ENCODE results near the gene NPIPA7. TPM values are rescaled to one million over a fixed set of nuclear protein-coding genes. Genes with fewer than 3 reads are reported as not detected.
"Not testable (repeated sequence)": the region's sequence is repeated elsewhere in the genome, so short reads cannot be mapped to it uniquely, and the experiment has no call there.

The NPIPA7 gene
- total RNA-seq (3.9 TPM), polyA plus RNA-seq (not detected)

- H3K4me3 Mint-ChIP-seq; H3K9me3 ChIP-seq (ENCODE audit: control insufficient read depth in 2 of 2, low read length in 2 of 2); H3K4me3 ChIP-seq (ENCODE audit: low read depth, low read length); H3K36me3 ChIP-seq (ENCODE audit: control insufficient read depth, insufficient read depth, low read length); H3K27me3 ChIP-seq (ENCODE audit: control insufficient read depth, insufficient read depth, low read length); H3K9me3 Mint-ChIP-seq; H3K36me3 Mint-ChIP-seq; H3K4me1 Mint-ChIP-seq; H3K27ac ChIP-seq (ENCODE audit: insufficient read depth, low read length, poor library complexity, severe bottlenecking); H3K27ac Mint-ChIP-seq; ATAC-seq (ENCODE audit: low read depth in 2 of 2); H3K4me1 ChIP-seq (ENCODE audit: control insufficient read depth, insufficient read depth, low read length, poor library complexity, severe bottlenecking); H3K27me3 Mint-ChIP-seq; DNase-seq: not testable (repeated sequence)
Observed at GRCh38 chr16:16378840-16379239, at the start of gene NPIPA7. TSS of gene NPIPA7 (plus strand) at chr16:16379140. CDS start at chr16:16379245, 105 bp downstream.

- not testable (repeated sequence) for H3K4me1 Mint-ChIP-seq; H3K4me1 ChIP-seq (ENCODE audit: control insufficient read depth, insufficient read depth, low read length, poor library complexity, severe bottlenecking); H3K4me3 ChIP-seq (ENCODE audit: low read depth, low read length); ATAC-seq (ENCODE audit: low read depth in 2 of 2); H3K27me3 Mint-ChIP-seq; H3K4me3 Mint-ChIP-seq; H3K36me3 Mint-ChIP-seq; H3K27me3 ChIP-seq (ENCODE audit: control insufficient read depth, insufficient read depth, low read length); DNase-seq; H3K9me3 Mint-ChIP-seq; H3K9me3 ChIP-seq (ENCODE audit: control insufficient read depth in 2 of 2, low read length in 2 of 2); H3K27ac ChIP-seq (ENCODE audit: insufficient read depth, low read length, poor library complexity, severe bottlenecking); H3K27ac Mint-ChIP-seq; H3K36me3 ChIP-seq (ENCODE audit: control insufficient read depth, insufficient read depth, low read length)
Observed at GRCh38 chr16:16331466-16331865, 47.5 kb upstream of the NPIPA7 start.

DNA sequence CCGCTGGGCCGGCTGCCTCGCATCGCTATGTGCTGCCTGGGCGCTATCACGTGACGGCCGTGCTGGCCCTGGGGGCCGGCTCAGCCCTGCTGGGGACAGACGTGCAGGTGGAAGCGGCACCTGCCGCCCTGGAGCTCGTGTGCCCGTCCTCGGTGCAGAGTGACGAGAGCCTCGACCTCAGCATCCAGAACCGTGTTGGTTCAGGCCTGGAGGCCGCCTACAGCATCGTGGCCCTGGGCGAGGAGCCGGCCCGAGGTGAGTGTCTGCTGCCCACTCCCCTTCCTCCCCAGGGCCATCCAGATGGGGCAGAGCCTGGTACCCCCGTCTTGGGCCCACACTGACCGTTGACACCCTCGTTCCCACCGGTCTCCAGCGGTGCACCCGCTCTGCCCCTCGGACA lies 21.4 kb upstream of the NPIPA7 start:
- not testable (repeated sequence) for DNase-seq; H3K27me3 Mint-ChIP-seq; H3K4me3 ChIP-seq (ENCODE audit: low read depth, low read length); H3K9me3 Mint-ChIP-seq; H3K4me1 Mint-ChIP-seq; H3K4me1 ChIP-seq (ENCODE audit: control insufficient read depth, insufficient read depth, low read length, poor library complexity, severe bottlenecking); H3K4me3 Mint-ChIP-seq; H3K36me3 ChIP-seq (ENCODE audit: control insufficient read depth, insufficient read depth, low read length); H3K27me3 ChIP-seq (ENCODE audit: control insufficient read depth, insufficient read depth, low read length); H3K9me3 ChIP-seq (ENCODE audit: control insufficient read depth in 2 of 2, low read length in 2 of 2); ATAC-seq (ENCODE audit: low read depth in 2 of 2); H3K27ac Mint-ChIP-seq; H3K36me3 Mint-ChIP-seq; H3K27ac ChIP-seq (ENCODE audit: insufficient read depth, low read length, poor library complexity, severe bottlenecking)

DNA sequence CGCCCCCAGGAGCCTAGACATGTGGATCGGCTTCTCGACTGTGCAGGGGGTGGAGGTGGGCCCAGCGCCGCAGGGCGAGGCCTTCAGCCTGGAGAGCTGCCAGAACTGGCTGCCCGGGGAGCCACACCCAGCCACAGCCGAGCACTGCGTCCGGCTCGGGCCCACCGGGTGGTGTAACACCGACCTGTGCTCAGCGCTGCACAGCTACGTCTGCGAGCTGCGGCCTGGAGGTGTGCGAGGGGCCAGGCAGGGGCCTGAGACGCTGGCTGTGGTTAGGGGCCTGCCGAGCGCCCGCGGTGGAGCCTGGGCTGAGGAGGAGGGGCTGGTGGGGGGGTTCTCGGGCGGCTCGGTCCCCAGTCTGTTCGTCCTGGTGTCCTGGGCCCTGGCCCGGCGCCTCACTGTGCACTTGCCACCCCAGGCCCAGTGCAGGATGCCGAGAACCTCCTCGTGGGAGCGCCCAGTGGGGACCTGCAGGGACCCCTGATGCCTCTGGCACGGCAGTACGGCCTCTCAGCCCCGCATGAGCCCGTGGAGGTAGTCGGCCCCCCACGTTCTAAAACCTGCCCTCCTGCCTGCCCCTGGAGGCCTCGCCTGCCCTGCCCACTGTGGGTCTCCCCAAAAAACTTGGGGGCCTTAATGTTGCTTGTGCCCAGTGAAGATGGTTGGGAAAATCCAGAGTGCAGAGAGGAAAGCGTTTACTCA lies 20.2 kb upstream of the NPIPA7 start:
- DNase-seq; H3K4me1 Mint-ChIP-seq; H3K4me3 Mint-ChIP-seq; H3K27ac ChIP-seq (ENCODE audit: insufficient read depth, low read length, poor library complexity, severe bottlenecking); H3K36me3 ChIP-seq (ENCODE audit: control insufficient read depth, insufficient read depth, low read length); ATAC-seq (ENCODE audit: low read depth in 2 of 2); H3K9me3 Mint-ChIP-seq; H3K36me3 Mint-ChIP-seq; H3K27me3 Mint-ChIP-seq; H3K9me3 ChIP-seq (ENCODE audit: control insufficient read depth in 2 of 2, low read length in 2 of 2); H3K27ac Mint-ChIP-seq; H3K4me3 ChIP-seq (ENCODE audit: low read depth, low read length); H3K4me1 ChIP-seq (ENCODE audit: control insufficient read depth, insufficient read depth, low read length, poor library complexity, severe bottlenecking); H3K27me3 ChIP-seq (ENCODE audit: control insufficient read depth, insufficient read depth, low read length): not testable (repeated sequence)

GRCh38 chr16:16363595-16363994 lies 15.3 kb upstream of the NPIPA7 start:
- H3K4me1 Mint-ChIP-seq; DNase-seq; ATAC-seq (ENCODE audit: low read depth in 2 of 2); H3K4me1 ChIP-seq (ENCODE audit: control insufficient read depth, insufficient read depth, low read length, poor library complexity, severe bottlenecking); H3K4me3 Mint-ChIP-seq; H3K9me3 Mint-ChIP-seq; H3K27ac Mint-ChIP-seq; H3K27ac ChIP-seq (ENCODE audit: insufficient read depth, low read length, poor library complexity, severe bottlenecking); H3K9me3 ChIP-seq (ENCODE audit: control insufficient read depth in 2 of 2, low read length in 2 of 2); H3K4me3 ChIP-seq (ENCODE audit: low read depth, low read length); H3K36me3 ChIP-seq (ENCODE audit: control insufficient read depth, insufficient read depth, low read length); H3K27me3 Mint-ChIP-seq; H3K27me3 ChIP-seq (ENCODE audit: control insufficient read depth, insufficient read depth, low read length); H3K36me3 Mint-ChIP-seq: not testable (repeated sequence)

- not testable (repeated sequence) for H3K36me3 Mint-ChIP-seq; H3K9me3 Mint-ChIP-seq; H3K27me3 Mint-ChIP-seq; DNase-seq; H3K4me1 ChIP-seq (ENCODE audit: control insufficient read depth, insufficient read depth, low read length, poor library complexity, severe bottlenecking); H3K27me3 ChIP-seq (ENCODE audit: control insufficient read depth, insufficient read depth, low read length); ATAC-seq (ENCODE audit: low read depth in 2 of 2); H3K4me3 Mint-ChIP-seq; H3K9me3 ChIP-seq (ENCODE audit: control insufficient read depth in 2 of 2, low read length in 2 of 2); H3K4me3 ChIP-seq (ENCODE audit: low read depth, low read length); H3K36me3 ChIP-seq (ENCODE audit: control insufficient read depth, insufficient read depth, low read length); H3K27ac ChIP-seq (ENCODE audit: insufficient read depth, low read length, poor library complexity, severe bottlenecking); H3K4me1 Mint-ChIP-seq; H3K27ac Mint-ChIP-seq
Observed at GRCh38 chr16:16364100-16364499, 14.8 kb upstream of the NPIPA7 start.

GRCh38 chr16:16364701-16365100 lies 14.2 kb upstream of the NPIPA7 start:
- H3K4me1 Mint-ChIP-seq; H3K4me1 ChIP-seq (ENCODE audit: control insufficient read depth, insufficient read depth, low read length, poor library complexity, severe bottlenecking); H3K36me3 Mint-ChIP-seq; ATAC-seq (ENCODE audit: low read depth in 2 of 2); H3K27ac ChIP-seq (ENCODE audit: insufficient read depth, low read length, poor library complexity, severe bottlenecking); H3K9me3 ChIP-seq (ENCODE audit: control insufficient read depth in 2 of 2, low read length in 2 of 2); H3K27me3 ChIP-seq (ENCODE audit: control insufficient read depth, insufficient read depth, low read length); H3K4me3 ChIP-seq (ENCODE audit: low read depth, low read length); H3K9me3 Mint-ChIP-seq; H3K36me3 ChIP-seq (ENCODE audit: control insufficient read depth, insufficient read depth, low read length); DNase-seq; H3K27me3 Mint-ChIP-seq; H3K4me3 Mint-ChIP-seq; H3K27ac Mint-ChIP-seq: not testable (repeated sequence)

DNA sequence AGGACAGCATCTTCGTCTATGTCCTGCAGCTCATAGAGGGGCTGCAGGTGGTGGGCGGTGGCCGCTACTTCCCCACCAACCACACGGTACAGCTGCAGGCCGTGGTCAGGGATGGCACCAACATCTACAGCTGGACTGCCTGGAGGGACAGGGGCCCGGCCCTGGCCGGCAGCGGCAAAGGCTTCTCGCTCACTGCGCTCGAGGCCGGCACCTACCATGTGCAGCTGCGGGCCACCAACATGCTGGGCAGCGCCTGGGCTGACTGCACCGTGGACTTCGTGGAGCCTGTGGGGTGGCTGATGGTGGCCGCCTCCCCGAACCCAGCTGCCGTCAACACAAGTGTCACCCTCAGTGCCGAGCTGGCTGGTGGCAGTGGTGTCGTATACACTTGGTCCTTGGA lies 13.6 kb upstream of the NPIPA7 start:
- not testable (repeated sequence) for H3K36me3 ChIP-seq (ENCODE audit: control insufficient read depth, insufficient read depth, low read length); H3K4me3 Mint-ChIP-seq; H3K27me3 Mint-ChIP-seq; H3K4me1 ChIP-seq (ENCODE audit: control insufficient read depth, insufficient read depth, low read length, poor library complexity, severe bottlenecking); H3K27me3 ChIP-seq (ENCODE audit: control insufficient read depth, insufficient read depth, low read length); H3K4me3 ChIP-seq (ENCODE audit: low read depth, low read length); H3K4me1 Mint-ChIP-seq; ATAC-seq (ENCODE audit: low read depth in 2 of 2); H3K9me3 ChIP-seq (ENCODE audit: control insufficient read depth in 2 of 2, low read length in 2 of 2); H3K36me3 Mint-ChIP-seq; DNase-seq; H3K27ac Mint-ChIP-seq; H3K9me3 Mint-ChIP-seq; H3K27ac ChIP-seq (ENCODE audit: insufficient read depth, low read length, poor library complexity, severe bottlenecking)
